H9 (cell line): ENCODE data around the gene RASGRF2. TPM values are rescaled to one million over a fixed set of nuclear protein-coding genes. Genes with fewer than 3 reads are reported as not detected.

Experiments used
- DNase-seq: peaks from one replicate; pipeline ENCODE4 v3.0.0-alpha.2; 2017
- H2AFZ ChIP-seq: one replicate; pipeline ENCODE4 v1.6.1; 2013; ENCODE audit warnings: mild to moderate bottlenecking, low read length, control low read depth, moderate library complexity
- H2AK5ac ChIP-seq: 2 replicates; pipeline ENCODE4 v1.6.1; 2013; ENCODE audit warnings: low read length, control low read depth, mixed read lengths; ENCODE audit not compliant: insufficient read length
- H2BK120ac ChIP-seq: one replicate; pipeline ENCODE4 v1.6.1; 2013; ENCODE audit warnings: low read depth, mild to moderate bottlenecking, low read length, control low read depth, inconsistent platforms; ENCODE audit not compliant: poor library complexity, severe bottlenecking
- H2BK12ac ChIP-seq: 2 replicates; pipeline ENCODE4 v1.6.1; 2013; ENCODE audit warnings: low read length, control low read depth, mixed read lengths, low read depth; ENCODE audit not compliant: insufficient read length
- H2BK15ac ChIP-seq: 2 replicates; pipeline ENCODE4 v1.6.1; 2013; ENCODE audit warnings: low read depth, low read length, control low read depth
- H2BK20ac ChIP-seq: one replicate; pipeline ENCODE4 v1.6.1; 2013; ENCODE audit warnings: low read depth, mild to moderate bottlenecking, low read length, control low read depth, inconsistent platforms; ENCODE audit not compliant: poor library complexity, severe bottlenecking
- H2BK5ac ChIP-seq: 2 replicates; pipeline ENCODE4 v1.6.1; 2013; ENCODE audit warnings: low read length, control low read depth, mixed read lengths; ENCODE audit not compliant: insufficient read length
- H3K14ac ChIP-seq: 2 replicates; pipeline ENCODE4 v1.6.1; 2013; ENCODE audit warnings: low read length, control low read depth; ENCODE audit not compliant: insufficient read depth
- H3K18ac ChIP-seq: 2 replicates; pipeline ENCODE4 v1.6.1; 2013; ENCODE audit warnings: low read depth, mild to moderate bottlenecking, mixed read lengths, low read length, control low read depth; ENCODE audit not compliant: insufficient read length
- H3K23ac ChIP-seq: 2 replicates; pipeline ENCODE4 v1.6.1; 2013; ENCODE audit warnings: low read length, control low read depth, mixed read lengths, low read depth; ENCODE audit not compliant: insufficient read length
- H3K23me2 ChIP-seq: 2 replicates; pipeline ENCODE4 v1.6.1; 2013; ENCODE audit warnings: low read depth, mild to moderate bottlenecking, mixed read lengths, low read length, control low read depth; ENCODE audit not compliant: insufficient read length, poor library complexity, severe bottlenecking
- H3K27ac ChIP-seq: 2 replicates; pipeline ENCODE4 v1.5.1; 2013; ENCODE audit warnings: low read length, control low read depth, mixed read lengths, low read depth; ENCODE audit not compliant: insufficient read length
- H3K27me3 ChIP-seq: 2 replicates; pipeline ENCODE4 v1.6.1; 2013; ENCODE audit warnings: low read length, control low read depth, inconsistent platforms; ENCODE audit not compliant: insufficient read depth
- H3K4ac ChIP-seq: 2 replicates; pipeline ENCODE4 v1.6.1; 2013; ENCODE audit warnings: low read depth, mild to moderate bottlenecking, control low read depth, inconsistent platforms, low read length, moderate library complexity
- H3K4me1 ChIP-seq: 2 replicates; pipeline ENCODE4 v1.6.1; 2013; ENCODE audit warnings: low read length, control low read depth, inconsistent platforms; ENCODE audit not compliant: insufficient read depth
- H3K4me2 ChIP-seq: 2 replicates; pipeline ENCODE4 v1.6.1; 2013; ENCODE audit warnings: low read length, control low read depth, mixed read lengths; ENCODE audit not compliant: insufficient read length, insufficient read depth
- H3K56ac ChIP-seq: 2 replicates; pipeline ENCODE4 v1.6.1; 2013; ENCODE audit warnings: low read depth, mild to moderate bottlenecking, mixed read lengths, low read length, control low read depth; ENCODE audit not compliant: insufficient read length
- H3K79me1 ChIP-seq: 2 replicates; pipeline ENCODE4 v1.6.1; 2013; ENCODE audit warnings: low read depth, mild to moderate bottlenecking, moderate library complexity, low read length, control low read depth, inconsistent platforms; ENCODE audit not compliant: insufficient read depth, poor library complexity, severe bottlenecking
- H3K79me2 ChIP-seq: 2 replicates; pipeline ENCODE4 v1.6.1; 2013; ENCODE audit warnings: low read length, control low read depth, inconsistent platforms; ENCODE audit not compliant: insufficient read depth
- H3K9ac ChIP-seq: 2 replicates; pipeline ENCODE4 v1.6.1; 2013; ENCODE audit warnings: low read length, control low read depth, mixed read lengths; ENCODE audit not compliant: insufficient read length; ENCODE audit errors: extremely low read depth
- H3K9me3 ChIP-seq: one replicate; pipeline ENCODE4 v1.6.1; 2013; ENCODE audit warnings: low read depth, low read length, inconsistent platforms; ENCODE audit not compliant: control insufficient read depth
- H3T11ph ChIP-seq: one replicate; pipeline ENCODE4 v1.6.1; 2013; ENCODE audit warnings: mild to moderate bottlenecking, low read length, control low read depth, inconsistent platforms
- H4K20me1 ChIP-seq: one replicate; pipeline ENCODE4 v1.6.1; 2013; ENCODE audit not compliant: control insufficient read depth, insufficient read length, insufficient read depth
- H4K5ac ChIP-seq: 2 replicates; pipeline ENCODE4 v1.6.1; 2013; ENCODE audit warnings: low read depth, mild to moderate bottlenecking, mixed read lengths, low read length, control low read depth; ENCODE audit not compliant: insufficient read length
- H4K8ac ChIP-seq: replicated peaks from 2 replicates; pipeline ENCODE4 v1.6.1; 2013; ENCODE audit warnings: low read length, control low read depth, mixed read lengths, low read depth; ENCODE audit not compliant: insufficient read length
- H4K91ac ChIP-seq: 2 replicates; pipeline ENCODE4 v1.6.1; 2013; ENCODE audit warnings: low read depth, mild to moderate bottlenecking, moderate library complexity, mixed read lengths, low read length, control low read depth; ENCODE audit not compliant: insufficient read length
- H3K27ac Mint-ChIP-seq, 3 experiments: 2 replicates in 2 of 3; 3 replicates in 1 of 3; pipeline ENCODE4 v1.8.0; 2020 to 2021; ENCODE audit warnings: mixed read lengths in 3 of 3, mild to moderate bottlenecking in 1 of 3, moderate library complexity in 1 of 3
- H3K27me3 Mint-ChIP-seq: 2 replicates; pipeline ENCODE4 v1.8.0; 2021; ENCODE audit warnings: low read depth, mild to moderate bottlenecking, moderate library complexity, mixed read lengths
- H3K36me3 Mint-ChIP-seq, 3 experiments: 2 replicates in 2 of 3; 3 replicates in 1 of 3; pipeline ENCODE4 v1.8.0; 2020 to 2021; ENCODE audit warnings: low read depth in 3 of 3, mixed read lengths in 3 of 3; ENCODE audit not compliant: insufficient read depth in 1 of 3
- H3K4me1 Mint-ChIP-seq, 2 experiments: 2 replicates each; pipeline ENCODE4 v1.8.0; 2020; ENCODE audit warnings: mixed read lengths in 2 of 2
- H3K4me3 Mint-ChIP-seq, 2 experiments: 2 replicates in 1 of 2; 3 replicates in 1 of 2; pipeline ENCODE4 v1.8.0; 2020 to 2021; ENCODE audit warnings: mild to moderate bottlenecking in 2 of 2, mixed read lengths in 2 of 2, moderate library complexity in 1 of 2
- H3K9me3 Mint-ChIP-seq, 2 experiments: 2 replicates in 1 of 2; 3 replicates in 1 of 2; pipeline ENCODE4 v1.8.0; 2020; ENCODE audit warnings: mild to moderate bottlenecking in 2 of 2, mixed read lengths in 2 of 2, moderate library complexity in 1 of 2
- CTCF ChIP-seq: fragments of 200-600 bp; sonication (generic); conservative IDR thresholded peaks from 3 replicates; pipeline ENCODE4 v1.8.0; 2021; ENCODE audit warnings: antibody characterized with exemption, mild to moderate bottlenecking
- WGBS: extraction: QIAGEN DNeasy Blood & Tissue Kit; methylation state at CpG from one replicate; pipeline ENCODE4 v1.1.7; 2013; ENCODE audit warnings: missing lambda C conversion rate, low lambda C conversion rate, mixed read lengths; ENCODE audit not compliant: insufficient read length; ENCODE audit errors: extremely low coverage; 5-methylcytosine and 5-hydroxymethylcytosine counted together
- total RNA-seq: library from RNA; stranded (reverse); gene quantifications from 2 replicates; pipeline ENCODE4 v1.2.1, GENCODE V29; 2021

The RASGRF2 gene
- total RNA-seq, 1 experiment from 2014 or later, result 13.5 TPM

- Histone ChIP-seq H3K18ac (no peak overlapping the region), H4K20me1 (peaks cover 2% of the 10 kb centered on the region), H2BK12ac (no peak overlapping the region), H3K23ac (no peak overlapping the region), H3T11ph (no peak overlapping the region), H2BK20ac (no peak overlapping the region), H3K79me1 (no peaks in the 10 kb centered on the region), H3K9ac (no peak overlapping the region), H3K9me3 (no peaks in the 10 kb centered on the region), H2BK15ac (no peak overlapping the region), H3K14ac (no peak overlapping the region), H3K27ac (no peak overlapping the region), H3K23me2 (no peaks in the 10 kb centered on the region), H3K27me3 (no peaks in the 10 kb centered on the region), H2AK5ac (no peak overlapping the region), H3K79me2 (no peaks in the 10 kb centered on the region), H4K91ac (no peak overlapping the region), H3K4me1 (no peaks in the 10 kb centered on the region), H3K56ac (no peak overlapping the region), H3K4ac (no peak overlapping the region), H2BK120ac (no peak overlapping the region), H4K8ac (no peak overlapping the region), H2AFZ (no peak overlapping the region), H4K5ac (no peak overlapping the region), H3K4me2 (no peak overlapping the region), H2BK5ac (no peak overlapping the region)
- TF ChIP-seq CTCF, result no peak
- Mint-ChIP-seq H3K9me3 (no peaks in the 10 kb centered on the region), H3K4me3 (no peak overlapping the region), H3K36me3 (peaks cover 10 to 12% (median 11%) of the 10 kb centered on the region in 3 experiments; a peak in 6 of 7 replicates), H3K27ac (no peak overlapping the region; a peak in 1 of 7 replicates), H3K27me3 (no peaks in the 10 kb centered on the region), H3K4me1 (peaks cover 42 to 48% of the 10 kb centered on the region in 2 experiments)
- no CpG with 5 or more reads among the region's 4 CpGs for whole genome bisulfite sequencing
- DNase-seq, result no peak
Measured at GRCh38 chr5:81249240-81249639, 289.1 kb downstream of the RASGRF2 start.
